ENCODE data around the gene TRIM32. TPM values are rescaled to one million over a fixed set of nuclear protein-coding genes. Genes with fewer than 3 reads are reported as not detected.

Gene TRIM32
- total RNA-seq, 4 donors from 2014 or later: 15.8 to 20.3 (median 20.0) TPM

GRCh38 chr9:116646661-116647514, 40.2 kb upstream of the TRIM32 start:
- no peak for TF ChIP-seq POLR2A (IDR thresholded peaks at IDR 0.05)
- TF ChIP-seq, protein P1, sequence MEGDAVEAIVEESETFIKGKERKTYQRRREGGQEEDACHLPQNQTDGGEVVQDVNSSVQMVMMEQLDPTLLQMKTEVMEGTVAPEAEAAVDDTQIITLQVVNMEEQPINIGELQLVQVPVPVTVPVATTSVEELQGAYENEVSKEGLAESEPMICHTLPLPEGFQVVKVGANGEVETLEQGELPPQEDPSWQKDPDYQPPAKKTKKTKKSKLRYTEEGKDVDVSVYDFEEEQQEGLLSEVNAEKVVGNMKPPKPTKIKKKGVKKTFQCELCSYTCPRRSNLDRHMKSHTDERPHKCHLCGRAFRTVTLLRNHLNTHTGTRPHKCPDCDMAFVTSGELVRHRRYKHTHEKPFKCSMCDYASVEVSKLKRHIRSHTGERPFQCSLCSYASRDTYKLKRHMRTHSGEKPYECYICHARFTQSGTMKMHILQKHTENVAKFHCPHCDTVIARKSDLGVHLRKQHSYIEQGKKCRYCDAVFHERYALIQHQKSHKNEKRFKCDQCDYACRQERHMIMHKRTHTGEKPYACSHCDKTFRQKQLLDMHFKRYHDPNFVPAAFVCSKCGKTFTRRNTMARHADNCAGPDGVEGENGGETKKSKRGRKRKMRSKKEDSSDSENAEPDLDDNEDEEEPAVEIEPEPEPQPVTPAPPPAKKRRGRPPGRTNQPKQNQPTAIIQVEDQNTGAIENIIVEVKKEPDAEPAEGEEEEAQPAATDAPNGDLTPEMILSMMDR (IDR thresholded peaks at IDR 0.05): peak in 4 of 6 experiments; percentile 8 to 52 (median 39)
- Histone ChIP-seq H3K36me3 (no peaks in the 10 kb centered on the region), H3K9me3 (no peaks in the 10 kb centered on the region), H3K4me3 (replicated peaks in 1 of 3) (no peak overlapping the region), H3K27ac (no peak overlapping the region), H3K27me3 (no peaks in the 10 kb centered on the region), H3K4me1 (no peaks in the 10 kb centered on the region)
- 76% methylated on average over 5 of the region's 5 CpGs for WGBS, 2 donors
- no peak for DNase-seq
- intact Hi-C loops (cut with DNase I): loop anchor here (10.0 kb wide), 1 partner anchor 492 kb away; the partner anchor contains the start of gene PAPPA

DNA sequence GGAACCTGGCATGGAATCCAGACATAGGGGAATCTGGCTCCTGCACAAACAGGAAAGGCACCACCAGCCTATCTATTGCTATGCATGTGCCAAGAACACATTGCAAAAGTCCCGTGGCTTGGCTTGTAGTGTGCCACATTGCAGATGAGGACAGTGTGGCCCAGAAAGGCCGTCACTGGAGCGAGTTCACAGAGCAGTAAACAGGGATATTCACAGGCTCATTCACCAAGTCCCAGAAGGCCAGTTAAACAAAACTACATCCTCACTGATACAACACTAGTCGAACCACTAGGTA, 39.6 kb upstream of the TRIM32 start:
- intact Hi-C loops (cut with DNase I): loop anchor here (10.0 kb wide), 1 partner anchor 493 kb away; the partner anchor contains the start of gene PAPPA
- 65 to 69% methylated on average over 4 of the region's 4 CpGs for WGBS, 2 donors
- DNase-seq: peak; percentile 19 to 27
- Histone ChIP-seq H3K4me3 (replicated peaks in 1 of 3) (no peak overlapping the region), H3K27me3 (no peaks in the 10 kb centered on the region), H3K27ac (no peak overlapping the region), H3K36me3 (no peaks in the 10 kb centered on the region), H3K4me1 (no peaks in the 10 kb centered on the region), H3K9me3 (no peaks in the 10 kb centered on the region)
- TF ChIP-seq, protein P1 (IDR thresholded peaks at IDR 0.05): no peak
- TF ChIP-seq POLR2A (IDR thresholded peaks at IDR 0.05): no peak

DNA sequence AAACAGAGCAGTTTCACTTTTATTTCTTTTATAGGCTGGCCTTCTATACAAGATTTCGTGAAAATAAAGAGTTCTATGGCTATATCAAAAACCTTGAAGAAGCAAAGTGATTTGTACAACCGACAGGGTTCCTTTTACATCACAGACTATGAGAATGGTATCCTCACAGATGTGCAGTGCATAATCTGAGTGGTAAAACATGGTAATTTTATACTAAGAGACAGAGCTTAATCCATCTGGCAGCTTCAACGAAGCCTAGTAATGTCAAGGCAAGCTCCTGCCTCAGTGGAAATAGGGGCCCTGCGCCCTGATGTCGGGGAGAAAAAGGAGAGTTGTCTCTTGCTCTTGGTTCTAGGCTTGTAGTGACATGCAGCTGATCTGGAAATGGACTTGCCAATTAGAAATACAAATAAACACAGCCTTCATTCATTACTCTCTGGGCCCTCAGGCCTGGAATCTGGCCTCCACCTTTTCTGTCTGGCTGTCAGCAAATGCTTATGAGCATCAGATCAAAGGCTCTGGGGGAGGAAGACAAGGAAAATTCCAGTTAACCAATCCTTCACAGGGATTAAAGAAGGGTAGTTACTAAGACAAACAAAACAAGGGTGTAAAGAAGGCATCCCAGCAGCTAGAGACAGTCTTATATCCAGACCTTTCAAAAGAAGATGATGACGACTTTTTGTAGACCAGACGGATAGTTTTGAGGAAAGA, 33.6 kb upstream of the TRIM32 start:
- no peaks in the 10 kb centered on the region for H3K27me3 ChIP-seq
- H3K27ac ChIP-seq: peak overlapping the region in 1 of 3 donors; percentile 19
- intact Hi-C loops (cut with DNase I): loop anchor here (10.0 kb wide), 1 partner anchor 1059 kb away; no protein-coding TSS in a partner anchor
- WGBS, 2 donors: 86 to 88% methylated on average over 7 of the region's 7 CpGs
- peaks cover 4 to 5% of the 10 kb centered on the region in 2 donors for H3K4me1 ChIP-seq
- H3K4me3 ChIP-seq (replicated peaks in 1 of 3): no peak overlapping the region
- no peaks in the 10 kb centered on the region for H3K36me3 ChIP-seq
- no peaks in the 10 kb centered on the region for H3K9me3 ChIP-seq
- TF ChIP-seq, protein P1 (IDR thresholded peaks at IDR 0.05): no peak
- TF ChIP-seq POLR2A (IDR thresholded peaks at IDR 0.05): no peak
- DNase-seq: no peak

GRCh38 chr9:116654059-116654355, 33.1 kb upstream of the TRIM32 start:
- DNase-seq: no peak
- Histone ChIP-seq H3K4me3 (replicated peaks in 1 of 3) (no peak overlapping the region), H3K27me3 (no peaks in the 10 kb centered on the region), H3K36me3 (no peaks in the 10 kb centered on the region), H3K9me3 (no peaks in the 10 kb centered on the region), H3K27ac (no peak overlapping the region), H3K4me1 (peaks cover 4 to 5% of the 10 kb centered on the region in 2 donors)
- WGBS, 2 donors: 69 to 73% methylated on average over 3 of the region's 3 CpGs
- TF ChIP-seq POLR2A (IDR thresholded peaks at IDR 0.05): no peak
- TF ChIP-seq, protein P1 (IDR thresholded peaks at IDR 0.05): no peak
- intact Hi-C loops (cut with DNase I): loop anchor here (10.0 kb wide), 1 partner anchor 1059 kb away; no protein-coding TSS in a partner anchor

All from thyroid gland (tissue), 4 donors.